ENCODE data around the gene CDC34.
"Not testable (repeated sequence)": the region's sequence is repeated elsewhere in the genome, so short reads cannot be mapped to it uniquely, and the experiment has no call there.

Gene CDC34

DNA sequence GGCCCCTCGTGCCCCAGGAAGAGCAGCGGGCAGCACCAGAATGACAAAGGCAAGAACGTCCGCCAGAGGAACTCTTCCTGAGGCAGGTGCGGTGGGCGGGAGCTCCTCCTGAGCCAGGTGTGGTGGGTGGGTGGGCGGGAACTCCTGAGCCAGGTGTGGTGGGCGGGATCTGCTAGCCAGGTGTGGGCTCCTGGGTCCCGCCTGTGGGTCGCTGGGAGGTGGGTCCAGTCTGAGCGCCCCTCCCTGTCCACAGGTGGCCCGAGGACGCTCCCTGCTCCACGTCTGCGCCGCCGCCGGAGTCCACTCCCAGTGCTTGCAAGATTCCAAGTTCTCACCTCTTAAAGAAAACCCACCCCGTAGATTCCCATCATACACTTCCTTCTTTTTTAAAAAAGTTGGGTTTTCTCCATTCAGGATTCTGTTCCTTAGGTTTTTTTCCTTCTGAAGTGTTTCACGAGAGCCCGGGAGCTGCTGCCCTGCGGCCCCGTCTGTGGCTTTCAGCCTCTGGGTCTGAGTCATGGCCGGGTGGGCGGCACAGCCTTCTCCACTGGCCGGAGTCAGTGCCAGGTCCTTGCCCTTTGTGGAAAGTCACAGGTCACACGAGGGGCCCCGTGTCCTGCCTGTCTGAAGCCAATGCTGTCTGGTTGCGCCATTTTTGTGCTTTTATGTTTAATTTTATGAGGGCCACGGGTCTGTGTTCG lies 51.1 kb downstream of the CDC34 start:
- Histone ChIP-seq H3K4me1 (ENCODE audit: control insufficient read depth, insufficient read depth, low read length, poor library complexity, severe bottlenecking) (no peaks in the 10 kb centered on the region), H3K9me3 (ENCODE audit: control insufficient read depth, low read length) (no peaks in the 10 kb centered on the region), H3K36me3 (ENCODE audit: control insufficient read depth, insufficient read depth, low read length) (peaks cover 36% of the 10 kb centered on the region), H3K27ac (ENCODE audit: insufficient read depth, low read length, poor library complexity, severe bottlenecking) (no peak overlapping the region), H3K27me3 (replicated peaks; ENCODE audit: control insufficient read depth, insufficient read depth, low read length, poor library complexity, severe bottlenecking) (no peaks in the 10 kb centered on the region), H3K4me3 (ENCODE audit: insufficient read depth, low read depth, low read length, poor library complexity, severe bottlenecking) (no peak overlapping the region)
- no peak for DNase-seq

DNA sequence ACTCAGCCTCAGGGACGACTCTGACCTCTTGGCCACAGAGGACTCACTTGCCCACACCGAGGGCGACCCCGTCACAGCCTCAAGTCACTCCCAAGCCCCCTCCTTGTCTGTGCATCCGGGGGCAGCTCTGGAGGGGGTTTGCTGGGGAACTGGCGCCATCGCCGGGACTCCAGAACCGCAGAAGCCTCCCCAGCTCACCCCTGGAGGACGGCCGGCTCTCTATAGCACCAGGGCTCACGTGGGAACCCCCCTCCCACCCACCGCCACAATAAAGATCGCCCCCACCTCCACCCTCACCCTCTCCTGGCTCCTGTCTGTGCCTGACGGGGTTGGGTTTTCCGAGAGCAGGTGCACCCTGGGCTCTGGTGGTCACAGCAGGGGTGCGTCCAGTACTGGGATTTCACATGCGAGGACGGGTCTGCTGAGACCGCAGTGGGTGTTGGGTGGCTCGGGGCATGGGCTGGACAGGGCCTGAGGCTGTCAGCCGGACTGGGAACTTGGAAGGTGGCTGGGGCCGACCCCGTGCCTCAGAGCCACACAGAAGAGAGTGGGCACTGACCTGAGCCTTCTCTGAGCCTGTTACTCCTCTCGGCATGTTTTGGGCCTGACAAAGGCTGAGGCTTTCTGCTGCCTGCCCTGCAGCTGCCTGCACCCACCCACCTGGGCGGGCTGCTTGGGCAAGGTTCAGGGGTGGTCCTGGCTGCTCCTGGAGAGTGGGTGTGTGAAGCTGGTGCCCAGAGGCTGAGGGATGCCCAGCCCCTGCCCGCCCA lies 51.8 kb downstream of the CDC34 start:
- no peak for DNase-seq
- H3K27me3 ChIP-seq (replicated peaks; ENCODE audit: control insufficient read depth, insufficient read depth, low read length, poor library complexity, severe bottlenecking): no peaks in the 10 kb centered on the region
- peaks cover 7% of the 10 kb centered on the region for H3K4me1 ChIP-seq (ENCODE audit: control insufficient read depth, insufficient read depth, low read length, poor library complexity, severe bottlenecking)
- no peak overlapping the region for H3K4me3 ChIP-seq (ENCODE audit: insufficient read depth, low read depth, low read length, poor library complexity, severe bottlenecking)
- peaks cover 36% of the 10 kb centered on the region for H3K36me3 ChIP-seq (ENCODE audit: control insufficient read depth, insufficient read depth, low read length)
- H3K9me3 ChIP-seq (ENCODE audit: control insufficient read depth, low read length): no peaks in the 10 kb centered on the region
- no peak overlapping the region for H3K27ac ChIP-seq (ENCODE audit: insufficient read depth, low read length, poor library complexity, severe bottlenecking)

DNA sequence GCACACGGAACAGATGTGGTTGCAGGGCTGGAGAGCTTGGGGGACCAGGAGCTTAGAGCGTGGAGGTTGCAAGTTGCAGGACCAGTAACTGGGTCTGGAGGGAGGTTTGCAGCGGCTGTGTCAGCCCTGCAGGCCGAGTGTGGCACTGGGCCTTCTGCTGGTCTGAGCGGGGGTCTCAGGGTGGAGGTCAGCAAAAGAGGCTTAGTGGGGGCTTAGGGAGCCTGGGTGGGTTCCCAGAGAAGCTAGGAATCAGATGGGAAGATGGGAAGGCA lies 52.3 kb downstream of the CDC34 start:
- Histone ChIP-seq H3K36me3 (ENCODE audit: control insufficient read depth, insufficient read depth, low read length) (peaks cover 36% of the 10 kb centered on the region), H3K9me3 (ENCODE audit: control insufficient read depth, low read length) (no peaks in the 10 kb centered on the region), H3K27me3 (replicated peaks; ENCODE audit: control insufficient read depth, insufficient read depth, low read length, poor library complexity, severe bottlenecking) (peaks cover 4% of the 10 kb centered on the region), H3K4me1 (ENCODE audit: control insufficient read depth, insufficient read depth, low read length, poor library complexity, severe bottlenecking) (peaks cover 12% of the 10 kb centered on the region), H3K27ac (ENCODE audit: insufficient read depth, low read length, poor library complexity, severe bottlenecking) (no peak overlapping the region), H3K4me3 (ENCODE audit: insufficient read depth, low read depth, low read length, poor library complexity, severe bottlenecking) (no peak overlapping the region)
- DNase-seq: no peak

DNA sequence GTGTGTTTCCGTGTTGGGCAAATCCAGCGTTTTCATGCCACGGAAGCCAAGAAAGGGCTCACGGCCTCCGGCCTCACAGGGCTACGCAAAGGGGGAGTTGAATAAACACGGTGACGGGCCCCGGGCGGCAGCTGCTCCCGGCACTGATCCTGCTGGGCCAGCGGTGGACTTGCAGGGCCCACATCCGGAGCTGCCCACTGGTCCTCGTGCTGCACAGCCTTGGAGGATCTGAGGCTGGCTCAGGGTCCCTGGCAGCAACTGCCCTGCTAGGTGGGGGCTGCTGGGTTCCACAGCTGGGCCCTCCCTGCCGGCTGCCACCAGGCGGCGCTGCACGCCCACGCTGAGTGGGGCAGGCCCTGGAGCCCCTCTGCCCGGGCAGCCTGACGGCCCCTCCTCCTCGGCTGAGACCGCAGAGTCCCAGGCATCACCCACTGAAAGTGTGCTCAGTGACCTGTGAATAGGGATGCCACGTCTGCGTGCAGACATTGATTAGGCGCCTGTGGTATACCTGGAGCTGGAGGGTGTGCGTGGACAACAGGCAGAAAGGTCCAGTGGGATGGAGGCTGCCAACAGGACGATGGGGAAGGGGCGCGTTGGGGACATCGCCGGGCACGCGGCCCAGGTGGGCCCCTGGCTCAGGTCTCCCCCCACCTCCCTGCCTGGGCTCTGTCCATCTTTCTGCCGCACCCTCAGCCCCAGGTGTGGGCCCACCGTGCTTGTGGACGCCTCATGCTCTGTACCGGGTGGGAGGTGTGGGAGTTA lies 52.9 kb downstream of the CDC34 start:
- H3K27me3 ChIP-seq (replicated peaks; ENCODE audit: control insufficient read depth, insufficient read depth, low read length, poor library complexity, severe bottlenecking): peaks cover 9% of the 10 kb centered on the region
- H3K27ac ChIP-seq (ENCODE audit: insufficient read depth, low read length, poor library complexity, severe bottlenecking): no peak overlapping the region
- H3K4me3 ChIP-seq (ENCODE audit: insufficient read depth, low read depth, low read length, poor library complexity, severe bottlenecking): no peak overlapping the region
- H3K36me3 ChIP-seq (ENCODE audit: control insufficient read depth, insufficient read depth, low read length): peaks cover 31% of the 10 kb centered on the region
- no peaks in the 10 kb centered on the region for H3K9me3 ChIP-seq (ENCODE audit: control insufficient read depth, low read length)
- H3K4me1 ChIP-seq (ENCODE audit: control insufficient read depth, insufficient read depth, low read length, poor library complexity, severe bottlenecking): peaks cover 17% of the 10 kb centered on the region
- DNase-seq: peak; percentile 32 to 49 (median 38)

DNA sequence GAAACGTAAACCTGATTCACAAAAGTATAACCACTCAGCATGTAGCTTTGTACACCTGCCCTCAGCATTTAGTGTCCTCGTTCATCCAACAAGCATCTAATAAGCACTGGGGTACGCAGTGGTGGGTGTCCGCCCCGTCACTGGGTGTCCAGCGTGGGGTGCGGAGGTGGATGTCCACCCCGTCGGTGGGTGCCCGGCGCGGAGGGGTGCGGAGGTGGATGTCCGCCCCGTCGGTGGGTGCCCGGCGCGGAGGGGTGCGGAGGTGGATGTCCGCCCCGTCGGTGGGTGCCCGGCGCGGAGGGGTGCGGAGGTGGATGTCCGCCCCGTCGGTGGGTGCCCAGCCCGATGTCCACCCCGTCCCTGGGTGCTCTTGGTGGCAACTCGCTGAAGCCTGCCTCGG lies 53.6 kb downstream of the CDC34 start:
- Histone ChIP-seq H3K4me1 (ENCODE audit: control insufficient read depth, insufficient read depth, low read length, poor library complexity, severe bottlenecking) (peaks cover 18% of the 10 kb centered on the region), H3K36me3 (ENCODE audit: control insufficient read depth, insufficient read depth, low read length) (peaks cover 25% of the 10 kb centered on the region)
- not testable (repeated sequence) for H3K9me3 ChIP-seq (ENCODE audit: control insufficient read depth, low read length); DNase-seq; H3K27me3 ChIP-seq (replicated peaks; ENCODE audit: control insufficient read depth, insufficient read depth, low read length, poor library complexity, severe bottlenecking); H3K4me3 ChIP-seq (ENCODE audit: insufficient read depth, low read depth, low read length, poor library complexity, severe bottlenecking); H3K27ac ChIP-seq (ENCODE audit: insufficient read depth, low read length, poor library complexity, severe bottlenecking)

DNA sequence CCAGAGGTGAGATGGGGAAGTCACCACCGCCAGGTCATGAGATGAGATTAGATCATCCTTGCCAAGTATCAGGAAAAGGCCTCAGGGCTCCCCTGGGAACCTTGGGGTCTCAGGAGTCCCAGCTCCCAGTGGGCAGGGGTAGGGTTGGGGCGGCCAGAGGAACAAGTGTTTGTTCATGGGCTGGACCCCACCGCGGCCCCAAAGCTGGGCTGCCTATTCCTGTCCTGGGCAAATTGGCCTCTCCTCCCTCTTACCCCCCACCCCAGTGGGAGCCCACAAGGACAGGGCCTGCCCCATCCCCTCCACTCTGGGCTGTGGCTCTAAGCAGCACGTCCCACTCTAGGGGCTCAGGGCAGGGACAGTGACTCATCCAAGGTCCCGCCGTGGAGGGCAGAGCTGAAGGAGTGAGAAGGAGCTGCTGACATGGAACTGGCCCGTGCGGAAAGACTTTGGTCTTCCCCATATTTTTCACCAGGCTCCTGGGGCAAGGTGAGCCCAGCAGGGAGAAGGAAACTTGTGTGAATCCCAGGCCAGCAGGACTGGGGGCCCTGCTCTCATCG lies 54.1 kb downstream of the CDC34 start:
- no peak overlapping the region for H3K27ac ChIP-seq (ENCODE audit: insufficient read depth, low read length, poor library complexity, severe bottlenecking)
- peaks cover 10% of the 10 kb centered on the region for H3K27me3 ChIP-seq (replicated peaks; ENCODE audit: control insufficient read depth, insufficient read depth, low read length, poor library complexity, severe bottlenecking)
- no peak for DNase-seq
- H3K36me3 ChIP-seq (ENCODE audit: control insufficient read depth, insufficient read depth, low read length): peaks cover 21% of the 10 kb centered on the region
- peaks cover 22% of the 10 kb centered on the region for H3K4me1 ChIP-seq (ENCODE audit: control insufficient read depth, insufficient read depth, low read length, poor library complexity, severe bottlenecking)
- no peaks in the 10 kb centered on the region for H3K9me3 ChIP-seq (ENCODE audit: control insufficient read depth, low read length)
- H3K4me3 ChIP-seq (ENCODE audit: insufficient read depth, low read depth, low read length, poor library complexity, severe bottlenecking): no peak overlapping the region

DNA sequence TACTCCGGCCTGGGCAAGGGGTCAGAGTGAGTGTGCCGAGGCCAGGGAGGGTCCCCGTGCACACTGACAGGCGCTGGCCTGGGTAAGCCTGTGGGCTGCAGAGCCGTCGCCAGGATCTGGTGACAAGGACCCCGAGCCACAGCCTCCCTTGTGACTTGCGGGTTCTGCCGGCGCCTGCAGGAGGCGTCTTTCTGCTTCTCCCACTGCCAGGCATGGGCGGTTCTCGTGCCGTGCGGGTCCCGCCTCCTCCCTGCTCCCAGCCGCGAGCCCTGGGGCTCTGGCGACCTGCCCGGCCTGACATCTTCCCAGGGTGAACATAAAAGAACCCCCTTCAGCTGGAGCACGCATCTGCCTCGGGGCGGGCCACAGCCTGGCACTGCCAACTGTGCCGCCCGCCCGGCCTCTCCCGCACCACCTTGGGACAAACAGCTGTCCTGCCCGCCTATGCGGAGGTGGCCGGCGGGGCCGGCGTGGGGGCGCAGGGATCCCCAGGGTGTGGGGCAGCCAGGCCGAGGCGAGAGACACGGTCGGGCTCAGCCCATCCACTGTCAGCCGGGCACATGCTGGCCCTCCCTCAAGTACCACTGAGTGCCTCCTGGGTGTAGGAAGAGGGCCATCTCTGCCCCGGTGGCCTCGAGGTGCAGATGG lies 56.7 kb downstream of the CDC34 start:
- peaks cover 2% of the 10 kb centered on the region for H3K36me3 ChIP-seq (ENCODE audit: control insufficient read depth, insufficient read depth, low read length)
- H3K4me3 ChIP-seq (ENCODE audit: insufficient read depth, low read depth, low read length, poor library complexity, severe bottlenecking): no peak overlapping the region
- no peaks in the 10 kb centered on the region for H3K9me3 ChIP-seq (ENCODE audit: control insufficient read depth, low read length)
- H3K4me1 ChIP-seq (ENCODE audit: control insufficient read depth, insufficient read depth, low read length, poor library complexity, severe bottlenecking): peaks cover 25% of the 10 kb centered on the region
- no peak overlapping the region for H3K27ac ChIP-seq (ENCODE audit: insufficient read depth, low read length, poor library complexity, severe bottlenecking)
- peaks cover 14% of the 10 kb centered on the region for H3K27me3 ChIP-seq (replicated peaks; ENCODE audit: control insufficient read depth, insufficient read depth, low read length, poor library complexity, severe bottlenecking)
- peak; percentile 33 to 51 (median 37) for DNase-seq

DNA sequence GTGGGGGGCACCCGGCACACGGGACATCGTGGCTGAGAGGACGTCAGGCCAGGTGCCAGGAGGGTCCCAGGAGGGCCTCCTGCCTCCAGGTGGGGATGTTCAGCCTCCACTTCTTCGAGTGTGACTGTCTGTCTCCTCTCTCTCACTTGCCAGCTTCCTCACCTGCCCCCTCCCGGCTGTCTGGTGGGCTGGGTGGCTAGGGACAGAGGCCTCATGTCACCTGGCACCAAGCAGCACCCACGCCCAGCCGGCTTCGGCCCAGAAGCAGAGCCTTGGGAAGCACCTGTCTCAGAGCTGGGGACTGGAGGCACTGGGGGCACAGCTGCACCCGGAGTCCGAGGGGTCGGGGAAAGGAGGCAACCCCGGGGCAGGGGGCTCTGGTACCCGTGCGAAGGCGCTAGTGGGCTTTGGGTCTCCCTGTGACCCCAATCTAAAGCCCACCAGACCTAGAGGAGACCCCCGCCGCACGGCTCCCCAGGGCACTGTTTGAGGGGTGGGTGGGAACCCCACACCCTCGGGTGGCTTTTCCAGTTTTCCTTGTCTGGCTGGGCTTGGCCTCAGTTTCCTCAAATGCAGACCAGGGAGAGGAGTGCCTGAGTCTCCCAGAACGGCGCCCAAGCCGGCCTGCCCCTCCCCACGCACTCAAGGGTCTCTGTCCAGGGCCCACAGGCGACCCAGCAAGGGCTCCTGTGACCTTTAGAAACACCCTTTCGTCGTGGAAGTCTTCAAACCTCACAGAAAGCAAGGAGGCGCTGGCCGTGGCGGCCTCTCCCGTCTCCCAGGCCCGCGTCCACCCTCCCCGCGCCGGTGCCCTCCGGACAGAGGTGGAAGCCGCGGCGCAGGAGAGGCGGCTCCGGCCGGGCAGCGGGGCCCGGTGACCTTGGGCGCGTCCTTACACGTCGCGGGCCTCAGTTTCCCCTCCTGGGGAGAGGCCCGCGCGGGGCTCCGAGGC lies 57.5 kb downstream of the CDC34 start:
- Histone ChIP-seq H3K27ac (ENCODE audit: insufficient read depth, low read length, poor library complexity, severe bottlenecking) (no peak overlapping the region), H3K4me3 (ENCODE audit: insufficient read depth, low read depth, low read length, poor library complexity, severe bottlenecking) (no peak overlapping the region), H3K36me3 (ENCODE audit: control insufficient read depth, insufficient read depth, low read length) (no peaks in the 10 kb centered on the region), H3K4me1 (ENCODE audit: control insufficient read depth, insufficient read depth, low read length, poor library complexity, severe bottlenecking) (peaks cover 25% of the 10 kb centered on the region), H3K9me3 (ENCODE audit: control insufficient read depth, low read length) (no peaks in the 10 kb centered on the region), H3K27me3 (replicated peaks; ENCODE audit: control insufficient read depth, insufficient read depth, low read length, poor library complexity, severe bottlenecking) (peaks cover 14% of the 10 kb centered on the region)
- DNase-seq: no peak
